Neural cell (in vitro differentiated cells): ENCODE results near the gene VLDLR. TPM values are rescaled to one million over a fixed set of nuclear protein-coding genes. Genes with fewer than 3 reads are reported as not detected.

Source experiments
- H2AFZ ChIP-seq: fragments of 200-600, 300-800 bp; sonication (generic), shearing (Covaris generic); 2 replicates; pipeline ENCODE4 v1.6.0; 2014; ENCODE audit warnings: low read depth, mild to moderate bottlenecking, antibody characterized with exemption, low read length, moderate library complexity
- H3F3A ChIP-seq: fragments of 200-600 bp; shearing (Covaris generic); 2 replicates; pipeline ENCODE4 v1.6.1; 2016; ENCODE audit warnings: mild to moderate bottlenecking, moderate library complexity, mixed read lengths, antibody characterized with exemption, low read length; ENCODE audit not compliant: insufficient read depth, poor library complexity, severe bottlenecking
- H3K27ac ChIP-seq: fragments of 200-600, 300-800 bp; sonication (generic), shearing (Covaris generic); 2 replicates; pipeline ENCODE4 v1.5.1; 2014; ENCODE audit warnings: mild to moderate bottlenecking, low read length, moderate library complexity
- H3K27me3 ChIP-seq: fragments of 300-800, 200-600 bp; sonication (generic), shearing (Covaris generic); 2 replicates; pipeline ENCODE4 v1.6.0; 2014; ENCODE audit warnings: mild to moderate bottlenecking, low read depth, low read length, moderate library complexity; ENCODE audit not compliant: insufficient read depth
- H3K36me3 ChIP-seq: fragments of 300-800, 200-600 bp; sonication (generic), shearing (Covaris generic); 2 replicates; pipeline ENCODE4 v1.5.1; 2014; ENCODE audit warnings: mild to moderate bottlenecking, antibody characterized with exemption, low read length, moderate library complexity; ENCODE audit not compliant: insufficient read depth
- H3K4me2 ChIP-seq: fragments of 300-800, 200-600 bp; sonication (generic), shearing (Covaris generic); 2 replicates; pipeline ENCODE4 v1.6.0; 2014; ENCODE audit warnings: mild to moderate bottlenecking, low read length
- H3K4me3 ChIP-seq: fragments of 300-800, 200-600 bp; sonication (generic), shearing (Covaris generic); 2 replicates; pipeline ENCODE4 v1.5.1; 2014; ENCODE audit warnings: mild to moderate bottlenecking, low read length, moderate library complexity
- H3K79me2 ChIP-seq: fragments of 200-600 bp; shearing (Covaris generic); replicated peaks from 2 replicates; pipeline ENCODE4 v1.6.0; 2014; ENCODE audit warnings: mild to moderate bottlenecking, low read length, moderate library complexity; ENCODE audit not compliant: insufficient read depth
- H3K9ac ChIP-seq: fragments of 300-800, 200-600 bp; sonication (generic), shearing (Covaris generic); 2 replicates; pipeline ENCODE4 v1.6.1; 2016; ENCODE audit warnings: mild to moderate bottlenecking, low read length, mixed read lengths
- H3K9me2 ChIP-seq: fragments of 200-600 bp; shearing (Covaris generic); 2 replicates; pipeline ENCODE4 v1.6.1; 2016; ENCODE audit warnings: mild to moderate bottlenecking, low read length, mixed read lengths; ENCODE audit not compliant: insufficient read depth
- H3K9me3 ChIP-seq: fragments of 200-600, 300-800 bp; sonication (generic), shearing (Covaris generic); 2 replicates; pipeline ENCODE4 v1.6.1; 2016; ENCODE audit warnings: mild to moderate bottlenecking, mixed run types, low read length, moderate library complexity, mixed read lengths
- H4K20me1 ChIP-seq: fragments of 200-600 bp; shearing (Covaris generic); 2 replicates; pipeline ENCODE4 v1.6.1; 2016; ENCODE audit warnings: mild to moderate bottlenecking, mixed run types; ENCODE audit not compliant: insufficient read depth
- CTCF ChIP-seq: fragments of 450-650 bp; IDR thresholded peaks from 2 replicates; pipeline ENCODE4 v1.5.1; 2014; ENCODE audit warnings: antibody characterized with exemption, mild to moderate bottlenecking, moderate library complexity; ENCODE audit not compliant: poor library complexity, severe bottlenecking
- EP300 ChIP-seq: fragments of 450-650 bp; conservative IDR thresholded peaks from 2 replicates; pipeline ENCODE4 v1.6.1; 2014; ENCODE audit warnings: antibody characterized with exemption, mild to moderate bottlenecking, moderate library complexity; ENCODE audit not compliant: poor library complexity, severe bottlenecking
- EZH2 ChIP-seq: fragments of 200-600, 300-800 bp; shearing (Covaris generic), sonication (generic); IDR thresholded peaks from 2 replicates; pipeline ENCODE4 v1.6.1; 2014; ENCODE audit warnings: antibody characterized with exemption, low read length, borderline replicate concordance, mild to moderate bottlenecking; ENCODE audit not compliant: insufficient read depth, poor library complexity, severe bottlenecking
- MXI1 ChIP-seq: fragments of 450-650 bp; conservative IDR thresholded peaks from 2 replicates; pipeline ENCODE4 v1.6.1; 2014; ENCODE audit warnings: antibody characterized with exemption, mild to moderate bottlenecking; ENCODE audit not compliant: poor library complexity, severe bottlenecking
- POLR2AphosphoS5 ChIP-seq: IDR thresholded peaks from 2 replicates; pipeline ENCODE4 v1.6.1; 2012
- RAD21 ChIP-seq: fragments of 450-650 bp; conservative IDR thresholded peaks from 2 replicates; pipeline ENCODE4 v1.6.1; 2014; ENCODE audit warnings: antibody characterized with exemption, mild to moderate bottlenecking, moderate library complexity
- REST ChIP-seq: IDR thresholded peaks from 2 replicates; pipeline ENCODE4 v1.6.1; 2012; ENCODE audit warnings: borderline replicate concordance
- SMC3 ChIP-seq: fragments of 450-650 bp; conservative IDR thresholded peaks from 2 replicates; pipeline ENCODE4 v1.6.1; 2014; ENCODE audit warnings: antibody characterized with exemption, mild to moderate bottlenecking, moderate library complexity; ENCODE audit not compliant: poor library complexity
- TAF1 ChIP-seq: IDR thresholded peaks from 2 replicates; pipeline ENCODE4 v1.6.1; 2012; ENCODE audit warnings: low read depth
- polyA plus RNA-seq: library from polyadenylated mRNA; depleted of rRNA; stranded (reverse); fragments of >200 nt; gene quantifications from 2 replicates; pipeline ENCODE4 v1.2.3, GENCODE V29; 2014

Gene VLDLR
- polyA plus RNA-seq, 1 donor from 2014 or later, result 62.7 TPM

GRCh38 chr9:2666569-2666968, 45.0 kb downstream of the VLDLR start:
- no peaks in the 10 kb centered on the region for H3K27me3 ChIP-seq
- H3K9me2 ChIP-seq, result no peaks in the 10 kb centered on the region
- no peaks in the 10 kb centered on the region for H3K79me2 ChIP-seq
- H3K27ac ChIP-seq, result no peak overlapping the region
- H3K4me3 ChIP-seq, result no peak overlapping the region
- no peaks in the 10 kb centered on the region for H3F3A ChIP-seq
- no peaks in the 10 kb centered on the region for H4K20me1 ChIP-seq
- no peaks in the 10 kb centered on the region for H3K36me3 ChIP-seq
- no peaks in the 10 kb centered on the region for H3K9me3 ChIP-seq
- H2AFZ ChIP-seq, result no peak overlapping the region
- no peak overlapping the region for H3K9ac ChIP-seq
- H3K4me2 ChIP-seq, result no peak overlapping the region
- TF ChIP-seq POLR2AphosphoS5, result no peak
- TF ChIP-seq RAD21, result no peak
- no peak for TF ChIP-seq EZH2

- TF ChIP-seq EP300, result no peak
- TF ChIP-seq EZH2, result no peak
- no peak for TF ChIP-seq TAF1
- Histone ChIP-seq H3K4me2 (no peak overlapping the region), H3K36me3 (no peaks in the 10 kb centered on the region), H2AFZ (no peak overlapping the region), H3K9me3 (no peaks in the 10 kb centered on the region), H3K27ac (no peak overlapping the region), H3K79me2 (no peaks in the 10 kb centered on the region), H3F3A (no peaks in the 10 kb centered on the region), H3K4me3 (no peak overlapping the region), H3K27me3 (no peaks in the 10 kb centered on the region), H3K9ac (no peak overlapping the region), H3K9me2 (no peaks in the 10 kb centered on the region), H4K20me1 (no peaks in the 10 kb centered on the region)
Measured at GRCh38 chr9:2673161-2673560, 51.6 kb downstream of the VLDLR start.

- H3F3A ChIP-seq, result no peaks in the 10 kb centered on the region
- TF ChIP-seq POLR2AphosphoS5 (no peak), RAD21 (no peak), REST (no peak), EZH2 (no peak), CTCF (no peak), MXI1 (no peak), SMC3 (no peak), TAF1 (no peak), EP300 (no peak)
Measured at GRCh38 chr9:2674141-2674824, 52.7 kb downstream of the VLDLR start.

More at GRCh38 chr9:2674141-2674824, 52.7 kb downstream of the VLDLR start:
- H3K9me2 ChIP-seq, result no peaks in the 10 kb centered on the region
- no peak overlapping the region for H3K27ac ChIP-seq
- no peaks in the 10 kb centered on the region for H3K36me3 ChIP-seq
- H3K79me2 ChIP-seq, result no peaks in the 10 kb centered on the region
- H3K9me3 ChIP-seq, result no peaks in the 10 kb centered on the region
- H3K4me2 ChIP-seq, result no peak overlapping the region
- H2AFZ ChIP-seq, result no peak overlapping the region
- H3K9ac ChIP-seq, result no peak overlapping the region
- H3K27me3 ChIP-seq, result no peaks in the 10 kb centered on the region
- no peak overlapping the region for H3K4me3 ChIP-seq
- H4K20me1 ChIP-seq, result no peaks in the 10 kb centered on the region
